GM18867 (cell line): ENCODE measurements around the gene DCHS2.

Experiments used
- ATAC-seq: cut with Tn5 transposase; IDR thresholded peaks from one replicate; pipeline ENCODE4 v1.9.1; 2021; ENCODE audit warnings: mild to moderate bottlenecking, moderate library complexity; ENCODE audit not compliant: unreplicated experiment

The DCHS2 gene

DNA sequence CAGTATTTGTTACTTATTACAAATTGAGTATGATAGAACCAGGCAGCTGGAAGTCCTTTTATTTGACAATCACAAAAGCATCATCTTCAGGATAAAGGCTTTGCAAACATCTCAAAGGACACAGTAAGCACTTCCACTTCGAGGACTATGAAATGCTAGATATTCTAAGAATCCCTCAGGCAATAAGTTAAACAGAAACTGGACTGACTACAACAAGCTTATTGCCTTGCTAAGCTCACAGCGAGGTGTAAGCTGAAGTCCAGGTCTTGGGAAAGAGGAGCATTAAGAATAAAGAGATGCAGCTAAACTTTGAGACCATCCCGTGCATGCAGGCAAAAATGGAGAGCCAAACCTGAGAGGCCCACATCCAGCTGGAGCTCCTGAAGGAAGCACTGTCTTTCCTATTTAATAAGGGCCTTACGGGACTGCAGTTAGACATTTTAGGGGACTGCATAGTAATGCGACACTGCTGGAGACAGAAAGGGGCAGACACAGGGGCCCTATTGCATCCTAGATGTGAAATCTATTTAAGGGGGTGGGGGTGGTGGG, 38.7 kb downstream of the DCHS2 start:
- ATAC-seq, result no peak

GRCh38 chr4:154450966-154451365, 40.6 kb downstream of the DCHS2 start:
- no peak for ATAC-seq

- ATAC-seq, result no peak
Measured at GRCh38 chr4:154444958-154445357, 46.6 kb downstream of the DCHS2 start.

DNA sequence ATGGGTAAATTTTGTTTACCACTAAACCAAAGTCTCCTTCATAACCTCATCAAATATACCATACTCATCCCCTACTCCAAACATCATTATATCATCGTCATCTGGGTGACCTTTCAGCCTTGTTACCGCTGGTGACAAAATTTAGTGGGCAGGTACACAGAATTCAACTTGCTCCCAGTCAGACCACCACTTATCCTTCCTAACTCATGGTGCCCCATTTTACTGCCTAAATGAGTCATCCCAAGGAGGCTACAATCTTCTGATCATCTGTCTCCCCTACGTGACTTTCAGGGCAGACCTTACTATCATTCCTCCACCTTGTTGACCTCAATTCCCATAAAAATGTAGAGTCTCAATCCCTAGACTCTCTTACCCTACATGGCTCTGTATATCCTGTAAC, 49.6 kb downstream of the DCHS2 start:
- no peak for ATAC-seq

- ATAC-seq, result no peak
Measured at GRCh38 chr4:154441124-154441523, 50.5 kb downstream of the DCHS2 start.

GRCh38 chr4:154439224-154439623, 52.4 kb downstream of the DCHS2 start:
- no peak for ATAC-seq

- no peak for ATAC-seq
Measured at GRCh38 chr4:154435895-154436294, 55.7 kb downstream of the DCHS2 start.

GRCh38 chr4:154433543-154433942, 58.1 kb downstream of the DCHS2 start:
- ATAC-seq, result no peak

DNA sequence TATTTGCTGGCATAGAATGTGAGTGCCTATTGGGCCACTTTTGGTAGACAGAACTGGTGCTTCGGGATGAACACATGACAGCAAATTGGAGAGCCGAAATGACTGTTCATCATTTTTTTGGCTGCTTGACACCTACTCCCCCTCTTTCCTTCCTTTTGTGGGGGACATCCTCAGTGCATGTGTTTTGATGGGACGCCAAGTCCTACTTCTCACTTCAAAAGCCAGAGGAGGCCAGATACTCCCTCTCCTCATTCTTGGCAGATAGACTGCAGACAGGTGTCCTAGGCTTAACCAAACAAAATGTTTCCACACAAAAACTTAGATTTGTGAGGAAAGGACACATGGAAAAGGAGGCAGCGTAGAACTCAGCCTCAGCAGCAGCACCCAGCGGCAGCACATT, 62.4 kb downstream of the DCHS2 start:
- no peak for ATAC-seq

GRCh38 chr4:154427149-154427548, 64.5 kb downstream of the DCHS2 start:
- peak; percentile 91 for ATAC-seq

GRCh38 chr4:154425514-154425913, 66.1 kb downstream of the DCHS2 start:
- ATAC-seq, result no peak

DNA sequence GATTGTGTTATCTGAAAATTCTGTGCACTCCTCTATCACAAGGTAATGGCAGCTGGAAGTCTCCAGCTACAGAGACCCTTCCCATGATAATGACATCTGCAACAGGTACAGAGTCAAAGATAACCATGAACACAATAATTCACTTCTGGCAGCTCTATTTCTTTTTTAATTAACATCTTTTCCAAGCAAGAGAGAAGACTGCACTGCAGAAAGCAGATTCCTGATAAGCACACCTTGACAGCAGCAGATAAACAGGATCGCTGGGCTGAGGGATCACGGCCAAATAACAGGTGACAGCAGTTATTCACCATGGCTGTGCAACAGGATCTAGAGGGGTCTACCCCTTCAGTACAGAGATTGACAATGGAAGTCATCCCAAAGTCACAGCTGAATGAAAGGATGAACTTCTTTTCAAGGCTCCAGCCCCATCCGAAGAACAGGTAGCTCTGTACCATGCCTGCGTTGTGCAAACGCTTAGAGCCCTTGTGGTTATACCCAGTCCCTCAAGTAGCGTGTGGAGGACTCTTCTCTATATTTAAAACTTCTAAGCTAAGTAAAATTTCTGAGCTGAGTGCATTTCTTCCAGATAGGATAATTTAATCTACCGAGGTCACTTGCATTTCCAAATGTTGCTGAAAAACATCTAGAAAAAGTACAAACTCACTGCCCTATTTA, 66.7 kb downstream of the DCHS2 start:
- ATAC-seq, result no peak

GRCh38 chr4:154422152-154422551, 69.4 kb downstream of the DCHS2 start:
- ATAC-seq, result peak; percentile 25

DNA sequence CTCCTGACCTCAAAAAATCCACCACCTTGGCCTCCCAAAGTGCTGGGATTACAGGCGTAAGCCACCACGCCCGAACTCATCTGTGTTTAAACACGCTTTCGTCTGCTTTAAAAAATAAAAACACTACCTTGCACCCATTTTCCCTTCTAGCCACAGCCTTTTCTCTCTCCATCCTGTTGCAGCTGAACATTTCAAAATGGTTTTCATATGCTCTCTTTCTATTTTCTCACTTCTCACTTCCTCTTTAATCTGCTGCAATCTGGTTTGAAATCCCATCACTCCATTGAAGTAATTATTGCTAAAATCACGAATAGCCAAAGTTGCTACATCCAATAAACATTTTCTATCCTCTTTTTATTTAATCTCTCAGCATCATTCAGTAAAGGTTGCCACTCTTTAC, 70.0 kb downstream of the DCHS2 start:
- ATAC-seq, result peak; percentile 65

GRCh38 chr4:154417373-154417673, 74.3 kb downstream of the DCHS2 start:
- ATAC-seq, result peak; percentile 10

- peak; percentile 18 for ATAC-seq
Measured at GRCh38 chr4:154416190-154416547, 75.4 kb downstream of the DCHS2 start.

DNA sequence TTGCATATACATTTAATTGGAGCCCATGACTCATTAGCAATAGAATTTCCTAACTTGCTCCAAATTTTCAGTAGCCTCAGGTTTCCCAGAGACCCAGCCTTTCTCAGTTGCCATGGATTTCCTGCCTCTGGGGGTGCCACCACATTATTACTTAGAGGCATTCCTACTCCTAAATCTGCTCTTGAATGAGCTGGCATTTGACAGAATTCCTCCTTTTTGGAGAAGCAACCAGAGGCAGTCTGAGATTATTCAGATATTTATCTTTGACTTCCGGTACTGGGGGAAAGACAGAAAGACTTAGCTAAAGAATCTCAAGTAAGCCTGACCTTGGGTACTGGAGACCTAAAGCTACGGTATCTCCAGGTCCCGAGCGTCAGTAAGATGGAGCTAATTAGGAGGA, 76.3 kb downstream of the DCHS2 start:
- no peak for ATAC-seq

DNA sequence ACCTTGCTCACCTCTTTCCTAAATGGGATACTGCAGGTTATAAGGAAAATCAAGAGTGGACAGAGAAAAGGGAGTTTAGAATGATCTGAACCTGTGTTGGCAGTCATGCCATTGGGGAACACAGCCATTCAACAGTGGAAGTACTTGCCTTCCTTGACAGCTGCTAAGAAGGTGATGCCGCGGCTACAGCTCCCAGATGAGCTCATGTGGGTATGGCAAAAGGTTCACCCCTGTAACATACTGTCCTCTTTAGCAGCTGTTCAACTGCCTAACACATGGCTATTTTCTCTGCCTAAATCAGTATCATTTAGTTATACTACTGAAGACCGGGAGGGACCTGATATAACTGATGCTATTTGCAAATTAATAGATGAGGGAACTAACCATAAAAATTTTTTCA, 76.8 kb downstream of the DCHS2 start:
- ATAC-seq, result no peak

GRCh38 chr4:154414371-154414770, 77.2 kb downstream of the DCHS2 start:
- no peak for ATAC-seq

- ATAC-seq, result no peak
Measured at GRCh38 chr4:154407443-154407842, 84.2 kb downstream of the DCHS2 start.

DNA sequence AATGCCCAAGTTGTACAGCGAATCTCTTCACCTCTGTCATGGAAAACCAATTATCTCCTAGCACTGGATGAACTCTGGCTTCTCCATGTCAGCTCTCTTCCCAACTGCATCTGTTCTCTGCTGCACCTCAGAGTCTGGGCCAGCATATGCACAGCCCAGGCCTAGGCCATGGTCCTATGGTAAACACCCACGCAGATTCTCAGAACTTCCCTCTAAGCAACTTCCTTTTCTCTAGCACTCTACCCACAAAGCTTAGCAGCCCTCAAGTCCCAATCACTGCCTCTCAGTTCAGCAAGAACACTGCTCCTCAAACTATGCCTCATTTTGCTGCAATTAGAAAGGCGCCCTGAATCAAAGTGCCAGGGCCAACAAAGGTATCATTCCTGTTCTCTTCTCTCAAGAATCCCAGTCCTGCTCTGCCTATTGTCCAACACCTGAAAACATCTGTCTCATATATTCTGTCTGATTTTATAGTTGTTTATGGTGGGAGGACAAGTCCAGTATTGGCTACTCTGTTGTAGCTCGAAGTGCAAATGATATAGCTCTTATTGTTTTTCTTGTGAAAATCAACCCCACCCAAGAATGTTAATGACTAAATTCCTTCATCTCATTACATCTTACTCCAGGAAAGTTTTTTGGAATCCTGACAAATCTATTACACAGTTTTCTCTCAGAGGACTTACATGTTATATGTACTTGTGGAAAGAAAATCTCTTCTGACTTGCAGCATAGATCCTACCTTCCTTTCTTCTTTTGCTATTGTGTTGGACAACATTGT, 85.4 kb downstream of the DCHS2 start:
- peak; percentile 91 for ATAC-seq

DNA sequence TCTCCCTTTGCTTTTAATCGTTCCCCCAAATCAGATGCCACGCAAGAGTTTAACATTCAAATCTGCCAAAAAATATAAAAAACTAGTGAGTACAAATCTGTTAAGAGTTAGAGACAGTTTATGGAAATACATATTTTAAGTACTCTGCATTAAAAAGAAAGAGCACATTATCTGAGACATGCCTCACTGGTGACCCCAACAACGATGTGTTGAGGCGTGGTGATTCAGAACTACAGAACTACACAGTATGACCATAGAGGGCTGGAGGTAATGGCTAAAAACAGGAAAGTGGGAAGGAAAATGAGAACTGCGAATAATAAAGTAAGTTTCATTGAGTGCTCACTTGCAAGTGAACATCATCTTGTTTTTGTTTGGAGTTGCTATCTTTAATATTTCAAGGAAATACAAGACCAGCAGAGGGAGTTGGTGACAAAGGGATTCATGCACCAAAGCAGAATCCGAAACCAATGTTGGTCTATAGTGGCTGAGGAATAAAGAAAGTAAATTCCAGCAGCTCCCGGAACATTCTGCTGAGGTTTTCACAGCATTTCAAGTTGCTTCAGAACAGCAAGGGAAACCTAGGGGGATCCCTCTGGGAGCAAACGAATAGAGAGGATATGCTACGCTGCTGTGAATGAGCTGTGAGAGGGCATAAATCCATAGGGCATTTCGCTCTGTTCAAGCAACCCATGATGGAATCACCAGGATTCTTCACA, 92.2 kb downstream of the DCHS2 start:
- no peak for ATAC-seq
